Occipital lobe (tissue), 2 donors: ENCODE measurements around the gene PCGF2. TPM values are rescaled to one million over a fixed set of nuclear protein-coding genes. Genes with fewer than 3 reads are reported as not detected.
A peak's percentile ranks its signal among the peaks of the same experiment; 100 is the strongest.
"Not testable (repeated sequence)": the region's sequence is repeated elsewhere in the genome, so short reads cannot be mapped to it uniquely, and the experiment has no call there.

ENCODE experiments used
- DNase-seq: peaks from one replicate; lab custom pipeline; 2025; lab: John Stamatoyannopoulos, UW
- total RNA-seq: library from RNA; depleted of rRNA; stranded (reverse); fragments of >200 nt; gene quantifications from one replicate; pipeline ENCODE4 v1.2.3, GENCODE V29; 2014

Gene PCGF2
- 4.8 TPM for total RNA-seq

DNA sequence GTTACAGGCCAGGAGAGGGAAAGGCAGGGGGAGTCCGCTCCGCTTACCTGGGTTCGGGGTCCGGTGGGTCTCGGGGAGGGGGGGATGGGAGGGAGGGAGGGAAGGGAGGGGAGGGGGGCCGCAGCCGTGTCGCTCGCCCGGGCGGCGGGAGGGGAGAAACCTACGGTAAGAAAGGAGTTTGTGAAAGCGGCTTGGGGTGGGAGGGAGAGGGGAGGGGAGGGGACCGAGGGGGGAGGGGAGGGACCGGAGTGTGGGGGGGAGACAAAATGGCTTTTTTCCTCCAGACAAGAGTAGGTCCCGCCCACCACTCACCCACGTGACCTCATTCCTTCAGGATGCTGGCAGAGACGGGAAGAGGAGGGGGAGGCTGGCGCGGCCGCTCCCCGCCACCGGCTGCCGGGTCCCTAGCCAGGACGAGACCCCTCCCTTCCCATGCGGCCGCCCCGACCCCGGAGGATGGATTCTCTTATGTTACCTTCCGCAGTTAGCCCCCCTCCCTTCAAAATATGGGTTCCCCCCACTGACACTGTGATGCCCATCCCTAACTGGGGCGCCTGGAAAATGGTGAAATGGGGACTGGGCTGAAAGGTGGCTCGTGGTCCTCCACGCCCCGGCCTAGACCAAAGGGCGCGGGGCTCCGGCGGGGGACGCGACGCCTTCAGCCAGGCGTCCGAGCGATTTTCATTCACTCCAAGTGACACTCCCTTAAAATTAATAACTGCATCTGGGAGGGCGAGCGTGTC, at the start of gene PCGF2:
Gene PCGF2, minus strand, starts transcription at position 188 of the 743 bp plus-strand sequence. CDS start 7,934 bp downstream, outside the sequence.
- peak; percentile 72 for DNase-seq

GRCh38 chr17:38797828-38798227, 49.7 kb upstream of the PCGF2 start:
- no peak for DNase-seq

DNA sequence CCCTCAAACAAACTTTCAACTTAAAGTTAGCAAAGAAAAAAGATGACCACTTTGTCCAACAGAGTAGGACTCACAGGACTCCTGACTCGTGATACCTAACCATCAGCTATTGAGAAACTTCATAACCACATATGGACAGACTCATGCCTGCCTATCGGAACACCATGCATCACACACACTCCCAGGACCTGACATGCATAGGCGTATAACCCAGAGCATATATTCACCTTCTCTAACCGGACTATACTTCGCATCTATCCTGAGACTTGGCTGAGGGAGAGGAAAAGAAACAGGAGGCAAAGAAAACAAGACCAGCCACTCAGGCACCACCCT, 49.0 kb upstream of the PCGF2 start:
- no peak for DNase-seq

GRCh38 chr17:38796451-38797157, 48.5 kb upstream of the PCGF2 start:
- DNase-seq = no peak

- DNase-seq = no peak
Observed at GRCh38 chr17:38794221-38794620, 46.1 kb upstream of the PCGF2 start.

GRCh38 chr17:38791162-38791561, 43.0 kb upstream of the PCGF2 start:
- DNase-seq = no peak

- DNase-seq = not testable (repeated sequence)
Observed at GRCh38 chr17:38790148-38790707, 42.1 kb upstream of the PCGF2 start.

- DNase-seq = no peak
Observed at GRCh38 chr17:38789185-38789584, 41.0 kb upstream of the PCGF2 start.

DNA sequence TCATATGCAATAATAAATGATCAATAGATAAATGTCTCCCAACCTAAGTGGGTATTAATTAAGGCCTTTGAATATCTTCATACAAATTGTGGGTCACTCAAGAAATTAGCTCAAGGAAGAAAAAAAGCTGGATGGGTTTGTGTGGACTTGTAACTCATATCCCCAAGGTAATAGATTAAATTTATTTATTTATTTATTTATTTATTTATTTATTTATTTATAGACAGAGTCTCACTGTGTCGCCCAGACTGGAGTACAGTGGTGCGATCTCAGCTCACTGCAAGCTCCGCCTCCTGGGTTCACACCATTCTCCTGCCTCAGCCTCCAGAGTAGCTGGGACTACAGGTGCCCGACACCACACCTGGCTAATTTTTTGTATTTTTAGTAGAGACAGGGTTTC, 39.9 kb upstream of the PCGF2 start:
- not testable (repeated sequence) for DNase-seq

DNA sequence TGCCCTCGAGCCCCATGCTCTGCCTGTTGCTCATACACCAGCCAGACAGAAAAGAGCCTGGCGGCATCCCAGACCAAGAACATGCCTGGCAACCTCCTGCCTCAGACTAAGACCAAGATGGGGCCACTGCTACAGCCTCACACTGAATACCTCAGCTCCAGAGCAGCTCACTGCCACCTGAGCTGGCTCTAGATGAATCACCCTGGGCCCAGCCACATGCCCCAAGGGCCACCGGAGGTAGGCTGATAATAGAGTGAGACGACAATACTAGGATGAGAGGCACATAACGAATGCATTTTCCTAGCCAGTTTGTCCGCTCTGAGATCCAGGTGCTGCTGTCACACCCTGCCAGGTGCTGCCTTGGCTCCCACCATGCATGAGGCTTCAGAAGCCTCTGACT, 38.2 kb upstream of the PCGF2 start:
- no peak for DNase-seq

- no peak for DNase-seq
Observed at GRCh38 chr17:38783227-38783626, 35.1 kb upstream of the PCGF2 start.

GRCh38 chr17:38779965-38780752, 32.0 kb upstream of the PCGF2 start:
- no peak for DNase-seq

DNA sequence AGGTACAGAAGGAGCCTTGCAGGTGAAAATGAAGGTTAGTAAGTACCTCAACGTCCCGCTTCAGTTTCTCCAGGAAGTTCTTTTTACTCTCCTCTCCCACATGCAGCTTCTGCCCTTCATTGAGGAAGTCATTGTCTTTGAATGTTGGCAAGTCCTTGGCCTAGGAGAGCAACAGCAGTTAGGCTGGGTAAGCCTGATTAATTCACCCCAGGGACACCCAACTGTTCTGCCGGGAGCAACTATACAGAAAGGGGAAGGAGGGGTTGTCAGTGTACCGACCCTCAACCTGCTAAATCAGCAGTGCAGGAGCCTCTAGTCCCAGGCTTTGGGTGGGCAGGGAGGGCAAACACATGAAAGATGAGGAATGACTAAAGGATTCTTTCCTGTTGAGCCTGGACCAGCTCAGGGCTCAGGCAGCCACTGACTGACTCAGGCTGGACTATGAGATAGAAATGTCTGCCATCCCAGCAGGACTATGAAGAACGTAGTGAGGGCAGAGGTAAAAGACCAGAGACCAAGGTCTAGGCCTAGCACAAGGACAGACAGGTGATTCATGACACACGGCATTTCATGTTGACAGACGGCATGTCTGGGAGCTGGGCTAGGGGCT, 29.6 kb upstream of the PCGF2 start:
- no peak for DNase-seq

- no peak for DNase-seq
Observed at GRCh38 chr17:38773258-38773657, 25.1 kb upstream of the PCGF2 start.

- no peak for DNase-seq
Observed at GRCh38 chr17:38768417-38768816, 20.3 kb upstream of the PCGF2 start.

DNA sequence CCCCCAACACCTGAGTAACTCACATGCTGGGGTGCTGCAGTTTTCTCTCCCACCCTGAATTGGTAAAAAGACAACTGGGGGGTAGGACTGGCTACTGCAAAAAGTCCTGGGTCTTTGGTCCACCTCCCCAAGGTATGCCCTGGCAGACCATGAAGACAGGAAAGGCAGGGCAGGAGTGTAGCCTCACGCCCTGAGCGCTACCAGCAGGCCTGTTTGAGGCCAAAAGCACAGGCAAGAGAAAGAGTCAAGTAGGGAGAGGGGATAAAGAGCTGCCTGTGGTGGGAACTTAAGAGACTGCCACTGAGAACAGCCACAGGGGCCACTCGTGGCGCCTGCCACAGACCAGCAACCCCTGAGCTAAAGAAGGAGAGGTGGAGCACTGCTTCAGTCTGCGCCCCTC, 18.2 kb upstream of the PCGF2 start:
- no peak for DNase-seq

- no peak for DNase-seq
Observed at GRCh38 chr17:38762231-38762630, 14.1 kb upstream of the PCGF2 start.

GRCh38 chr17:38761612-38762011, 13.5 kb upstream of the PCGF2 start:
- no peak for DNase-seq

GRCh38 chr17:38753071-38753506, 5.0 kb upstream of the PCGF2 start:
- DNase-seq = no peak

DNA sequence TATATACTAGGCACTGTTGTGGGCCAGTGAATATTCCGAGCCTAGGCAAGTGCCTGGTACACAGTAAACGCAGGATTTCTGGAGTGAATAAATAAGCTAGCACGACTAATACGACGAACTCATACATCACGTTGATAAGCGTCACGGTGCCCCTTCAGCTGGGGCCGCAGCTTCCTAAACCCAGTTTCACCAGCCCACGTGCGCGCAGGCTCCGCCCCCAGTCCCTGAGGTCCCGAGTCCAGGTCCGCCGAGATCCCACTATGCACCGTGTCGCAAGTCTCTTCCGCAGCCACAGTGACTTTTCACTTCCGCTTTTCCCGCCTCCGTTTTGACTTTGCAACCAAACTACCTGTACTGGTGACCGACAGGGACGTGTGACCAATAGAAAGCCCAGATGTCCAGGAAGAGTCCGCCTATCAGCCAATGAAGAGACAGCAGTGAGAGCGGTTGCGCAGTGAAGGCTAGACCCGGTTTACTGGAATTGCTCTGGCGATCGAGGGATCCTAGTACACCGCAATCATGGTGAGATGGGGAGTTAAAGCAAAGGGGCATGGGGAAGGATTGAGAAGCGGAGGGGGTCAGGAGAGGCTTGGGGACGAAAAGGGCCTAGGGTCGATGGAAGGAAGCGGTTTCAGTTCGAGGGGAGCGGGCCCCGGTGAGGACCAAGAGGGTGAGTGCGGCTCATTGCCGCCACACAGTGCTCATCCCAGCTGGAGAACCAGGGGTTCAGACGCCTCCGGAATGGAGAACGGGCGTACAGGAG, 4.4 kb upstream of the PCGF2 start, which contains the start of gene PSMB3:
Gene PSMB3, plus strand, starts transcription at position 434 of the 763 bp plus-strand sequence. Its CDS starts 86 bp downstream, at position 520.
- DNase-seq = peak; percentile 99
